HG03196 (cell line): ENCODE measurements around the gene POC1B.

Experiments
- ATAC-seq: cut with Tn5 transposase; IDR thresholded peaks from one replicate; pipeline ENCODE4 v1.9.1; 2021; ENCODE audit not compliant: unreplicated experiment

The POC1B gene

GRCh38 chr12:89525824-89526770 lies at the start of gene POC1B:
TSS of gene POC1B (minus strand) at chr12:89526047. CDS start at chr12:89525895, 152 bp downstream.
- peak; percentile 63 for ATAC-seq

GRCh38 chr12:89575374-89575773 lies 49.5 kb upstream of the POC1B start:
- no peak for ATAC-seq

- ATAC-seq: no peak
Observed at GRCh38 chr12:89574736-89575208, 48.9 kb upstream of the POC1B start.

GRCh38 chr12:89573051-89573810 lies 47.4 kb upstream of the POC1B start:
- no peak for ATAC-seq

- no peak for ATAC-seq
Observed at GRCh38 chr12:89571491-89572195, 45.8 kb upstream of the POC1B start.

- ATAC-seq: no peak
Observed at GRCh38 chr12:89568484-89568883, 42.6 kb upstream of the POC1B start.

- ATAC-seq: no peak
Observed at GRCh38 chr12:89567691-89568239, 41.9 kb upstream of the POC1B start.

- ATAC-seq: no peak
Observed at GRCh38 chr12:89566615-89567014, 40.8 kb upstream of the POC1B start.

- no peak for ATAC-seq
Observed at GRCh38 chr12:89565002-89565401, 39.2 kb upstream of the POC1B start.

GRCh38 chr12:89559753-89560152 lies 33.9 kb upstream of the POC1B start:
- no peak for ATAC-seq

GRCh38 chr12:89556976-89557375 lies 31.1 kb upstream of the POC1B start:
- no peak for ATAC-seq

- no peak for ATAC-seq
Observed at GRCh38 chr12:89552376-89552775, 26.5 kb upstream of the POC1B start.

- ATAC-seq: no peak
Observed at GRCh38 chr12:89551747-89552146, 25.9 kb upstream of the POC1B start.

GRCh38 chr12:89547101-89547500 lies 21.3 kb upstream of the POC1B start:
- no peak for ATAC-seq

GRCh38 chr12:89546151-89546550 lies 20.3 kb upstream of the POC1B start:
- no peak for ATAC-seq

- ATAC-seq: peak; percentile 45
Observed at GRCh38 chr12:89544681-89545184, 18.9 kb upstream of the POC1B start.

GRCh38 chr12:89544022-89544421 lies 18.2 kb upstream of the POC1B start:
- no peak for ATAC-seq

GRCh38 chr12:89542912-89543592 lies 17.2 kb upstream of the POC1B start:
- ATAC-seq: peak; percentile 67

- ATAC-seq: no peak
Observed at GRCh38 chr12:89542236-89542635, 16.4 kb upstream of the POC1B start.

GRCh38 chr12:89540586-89540985 lies 14.7 kb upstream of the POC1B start:
- no peak for ATAC-seq
